Loucy (cell line): Measurements from ENCODE around the gene CDH13.

ENCODE experiments used
- CTCF ChIP-seq: fragments of 200-600 bp; sonication (generic); conservative IDR thresholded peaks from 2 replicates; pipeline ENCODE4 v1.5.1; 2014; ENCODE audit warnings: mild to moderate bottlenecking, antibody characterized with exemption, low read length
- EZH2phosphoT487 ChIP-seq: fragments of 200-600 bp; IDR thresholded peaks from 2 replicates; pipeline ENCODE4 v1.6.1; 2018; ENCODE audit warnings: antibody characterized with exemption, mild to moderate bottlenecking, moderate library complexity, borderline replicate concordance

DNA sequence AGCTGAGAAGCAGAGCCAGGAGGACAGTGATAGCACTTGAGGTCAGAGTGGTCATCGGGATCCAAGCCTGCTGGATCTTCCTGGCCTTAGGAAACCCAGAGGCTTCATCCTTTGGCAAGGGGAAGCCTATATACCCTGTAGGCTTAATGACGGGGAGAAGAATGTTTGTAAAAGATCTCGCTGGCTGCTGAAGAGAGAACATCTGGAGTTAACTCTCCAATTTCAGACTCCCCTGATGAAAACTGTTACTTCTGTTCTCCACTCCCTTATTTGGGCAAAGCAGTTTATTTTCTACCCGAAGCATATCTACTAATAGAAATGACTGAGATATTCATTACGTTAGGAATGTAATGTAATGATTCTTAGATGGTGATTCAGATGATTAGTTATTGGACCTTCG lies 487.0 kb downstream of the CDH13 start:
- TF ChIP-seq CTCF (no peak), EZH2phosphoT487 (no peak)
